Measurements from ENCODE around the gene ORC5.
"Not testable (repeated sequence)": the region's sequence is repeated elsewhere in the genome, so short reads cannot be mapped to it uniquely, and the experiment has no call there.

Gene ORC5

GRCh38 chr7:104196161-104196560 lies 11.7 kb downstream of the ORC5 start:
- FAIRE-seq, result no peak
- DNase-seq (ENCODE audit: insufficient read length, low spot score), result no peak

GRCh38 chr7:104192434-104192833 lies 15.4 kb downstream of the ORC5 start:
- FAIRE-seq (no peak), DNase-seq (ENCODE audit: insufficient read length, low spot score) (no peak)

GRCh38 chr7:104185346-104185745 lies 22.5 kb downstream of the ORC5 start:
- no peak for DNase-seq (ENCODE audit: insufficient read length, low spot score)
- FAIRE-seq, result no peak

GRCh38 chr7:104179178-104179577 lies 28.6 kb downstream of the ORC5 start:
- FAIRE-seq (no peak), DNase-seq (ENCODE audit: insufficient read length, low spot score) (no peak)

GRCh38 chr7:104177565-104178083 lies 30.2 kb downstream of the ORC5 start:
- FAIRE-seq, result not testable (repeated sequence)

GRCh38 chr7:104176332-104176731 lies 31.5 kb downstream of the ORC5 start:
- DNase-seq (ENCODE audit: insufficient read length, low spot score) (no peak), FAIRE-seq (no peak)

More at GRCh38 chr7:104177565-104178083, 30.2 kb downstream of the ORC5 start:
- not testable (repeated sequence) for DNase-seq (ENCODE audit: insufficient read length, low spot score)

- DNase-seq (ENCODE audit: insufficient read length, low spot score) (no peak), FAIRE-seq (no peak)
These were observed 32.3 kb downstream of the ORC5 start for GRCh38 chr7:104175361-104175984.

GRCh38 chr7:104174798-104175197 lies 33.0 kb downstream of the ORC5 start:
- no peak for DNase-seq (ENCODE audit: insufficient read length, low spot score)
- no peak for FAIRE-seq

- FAIRE-seq, result no peak
- no peak for DNase-seq (ENCODE audit: insufficient read length, low spot score)
These were observed 45.7 kb downstream of the ORC5 start for GRCh38 chr7:104162081-104162480.

GRCh38 chr7:104161244-104161643 lies 46.6 kb downstream of the ORC5 start:
- FAIRE-seq (no peak), DNase-seq (ENCODE audit: insufficient read length, low spot score) (no peak)

GRCh38 chr7:104160375-104160774 lies 47.4 kb downstream of the ORC5 start:
- DNase-seq (ENCODE audit: insufficient read length, low spot score) (no peak), FAIRE-seq (no peak)

- DNase-seq (ENCODE audit: insufficient read length, low spot score) (no peak), FAIRE-seq (no peak)
These were observed 51.0 kb downstream of the ORC5 start for GRCh38 chr7:104156842-104157277.

- FAIRE-seq, result no peak
- DNase-seq (ENCODE audit: insufficient read length, low spot score), result no peak
These were observed 54.5 kb downstream of the ORC5 start for GRCh38 chr7:104153287-104153686.

- DNase-seq (ENCODE audit: insufficient read length, low spot score) (no peak), FAIRE-seq (no peak)
These were observed 55.3 kb downstream of the ORC5 start for GRCh38 chr7:104152468-104152867.

GRCh38 chr7:104150470-104150869 lies 57.3 kb downstream of the ORC5 start:
- DNase-seq (ENCODE audit: insufficient read length, low spot score) (no peak), FAIRE-seq (no peak)

- FAIRE-seq, result no peak
- DNase-seq (ENCODE audit: insufficient read length, low spot score), result no peak
These were observed 58.0 kb downstream of the ORC5 start for GRCh38 chr7:104149822-104150221.

GRCh38 chr7:104142147-104142546 lies 65.7 kb downstream of the ORC5 start:
- FAIRE-seq (no peak), DNase-seq (ENCODE audit: insufficient read length, low spot score) (no peak)

GRCh38 chr7:104137971-104138370 lies 69.8 kb downstream of the ORC5 start:
- DNase-seq (ENCODE audit: insufficient read length, low spot score) (no peak), FAIRE-seq (no peak)

GRCh38 chr7:104137511-104137910 lies 70.3 kb downstream of the ORC5 start:
- FAIRE-seq, result no peak
- no peak for DNase-seq (ENCODE audit: insufficient read length, low spot score)

- no peak for FAIRE-seq
- DNase-seq (ENCODE audit: insufficient read length, low spot score), result no peak
These were observed 70.8 kb downstream of the ORC5 start for GRCh38 chr7:104136981-104137380.

- FAIRE-seq (no peak), DNase-seq (ENCODE audit: insufficient read length, low spot score) (no peak)
These were observed 71.3 kb downstream of the ORC5 start for GRCh38 chr7:104136561-104136960.

GRCh38 chr7:104135760-104136558 lies 71.9 kb downstream of the ORC5 start:
- FAIRE-seq, result no peak
- no peak for DNase-seq (ENCODE audit: insufficient read length, low spot score)
